GM19395 (cell line): Measurements from ENCODE around the gene MROH2A.

Experiments used
- ATAC-seq: cut with Tn5 transposase; IDR thresholded peaks from one replicate; pipeline ENCODE4 v1.9.1; 2021; ENCODE audit warnings: mild to moderate bottlenecking, moderate library complexity; ENCODE audit not compliant: unreplicated experiment

Gene MROH2A

DNA sequence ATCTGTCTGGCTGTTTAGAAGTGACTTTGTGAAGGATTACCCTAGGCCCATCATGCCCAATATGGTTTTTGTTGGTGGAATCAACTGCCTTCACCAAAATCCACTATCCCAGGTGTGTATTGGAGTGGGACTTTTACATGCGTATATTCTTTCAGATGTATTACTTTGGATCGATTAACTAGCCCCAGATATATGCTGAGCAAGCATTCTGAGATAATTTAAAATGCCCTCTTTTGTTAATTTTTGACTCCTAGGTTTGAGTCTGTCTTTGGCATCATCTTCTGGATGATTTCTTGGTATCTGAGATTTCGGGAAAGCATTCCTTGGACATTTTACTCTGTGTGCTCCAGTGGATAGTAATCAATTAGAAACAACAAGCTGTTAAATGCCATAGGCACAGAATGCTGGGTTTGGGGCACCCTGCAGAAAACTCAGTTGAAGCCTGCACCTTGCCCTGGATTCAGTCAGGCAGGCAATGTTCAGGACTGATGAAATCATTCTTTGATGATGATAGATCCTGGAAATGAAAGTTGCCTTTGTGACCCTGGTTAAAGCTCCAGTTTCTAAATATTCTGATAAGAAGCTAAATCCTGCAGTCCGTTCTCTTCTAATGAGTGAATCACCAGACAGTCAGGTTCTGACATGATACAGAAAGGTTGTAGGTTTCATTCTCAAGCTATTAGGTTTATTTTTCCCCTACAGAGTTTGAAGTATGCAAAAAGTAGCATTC is 16.9 kb upstream of the MROH2A start:
- ATAC-seq = no peak

DNA sequence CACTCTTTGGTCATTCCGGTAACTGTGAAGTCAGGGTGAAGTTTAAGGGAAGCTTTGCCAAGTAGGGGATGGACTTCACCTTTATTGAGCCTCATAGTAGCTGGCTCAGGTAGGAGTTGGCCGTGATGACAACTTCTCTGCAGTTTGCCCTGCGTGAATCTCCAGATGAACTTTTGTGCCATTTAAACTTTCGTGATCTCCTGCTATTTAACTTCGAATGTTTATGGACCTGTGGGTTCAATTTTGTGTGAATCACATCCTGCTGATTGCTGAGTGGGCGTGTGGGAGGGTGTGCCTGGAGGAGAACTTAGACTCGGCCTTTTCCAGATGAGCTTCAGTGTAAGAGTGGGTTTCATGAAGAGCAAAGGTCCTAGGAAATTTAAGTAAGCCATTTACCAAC is 13.9 kb upstream of the MROH2A start:
- ATAC-seq = no peak

DNA sequence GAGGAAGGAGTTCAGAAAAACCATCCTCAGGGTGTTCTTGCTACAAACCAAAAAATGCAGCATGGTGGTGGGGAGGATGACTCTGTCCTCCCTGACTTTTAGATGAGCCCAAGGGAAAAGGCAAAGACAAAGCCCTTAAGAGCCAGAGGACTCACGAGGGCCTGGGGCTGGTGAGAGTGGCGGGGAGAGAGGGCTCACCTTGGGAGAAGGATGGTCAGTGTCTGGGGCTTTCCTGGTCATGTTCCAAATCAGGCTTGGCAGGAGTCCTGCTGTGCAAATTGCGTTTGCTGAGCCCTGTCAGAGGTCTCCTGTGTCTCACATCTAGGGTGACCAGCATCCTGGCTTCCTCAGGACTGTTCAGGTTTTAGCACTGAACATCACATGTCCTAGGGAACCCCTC is 13.4 kb upstream of the MROH2A start:
- ATAC-seq = no peak

DNA sequence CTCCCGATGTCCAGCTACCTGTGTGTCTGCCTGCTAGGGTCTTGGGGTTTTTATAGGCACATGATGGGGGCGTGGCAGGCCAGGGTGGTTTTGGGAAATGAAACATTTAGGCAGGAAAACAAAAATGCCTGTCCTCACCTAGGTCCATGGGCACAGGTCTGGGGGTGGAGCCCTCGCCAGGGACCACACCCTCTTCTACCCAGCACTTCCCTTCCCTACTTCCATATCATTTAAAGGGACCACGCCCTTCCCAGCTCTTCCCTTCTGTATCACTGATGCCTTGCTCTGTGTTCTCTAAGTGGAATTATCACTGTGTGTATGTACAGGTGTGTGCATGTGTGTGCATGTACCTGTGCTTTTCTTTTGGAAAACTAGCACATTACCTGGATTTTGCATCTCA is 11.7 kb upstream of the MROH2A start:
- no peak for ATAC-seq

DNA sequence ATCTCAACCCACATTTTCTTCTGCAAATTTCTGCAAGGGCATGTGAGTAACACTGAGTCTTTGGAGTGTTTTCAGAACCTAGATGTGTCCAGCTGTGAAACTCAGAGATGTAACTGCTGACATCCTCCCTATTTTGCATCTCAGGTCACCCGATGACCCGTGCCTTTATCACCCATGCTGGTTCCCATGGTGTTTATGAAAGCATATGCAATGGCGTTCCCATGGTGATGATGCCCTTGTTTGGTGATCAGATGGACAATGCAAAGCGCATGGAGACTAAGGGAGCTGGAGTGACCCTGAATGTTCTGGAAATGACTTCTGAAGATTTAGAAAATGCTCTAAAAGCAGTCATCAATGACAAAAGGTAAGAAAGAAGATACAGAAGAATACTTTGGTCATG is 10.1 kb upstream of the MROH2A start:
- no peak for ATAC-seq

DNA sequence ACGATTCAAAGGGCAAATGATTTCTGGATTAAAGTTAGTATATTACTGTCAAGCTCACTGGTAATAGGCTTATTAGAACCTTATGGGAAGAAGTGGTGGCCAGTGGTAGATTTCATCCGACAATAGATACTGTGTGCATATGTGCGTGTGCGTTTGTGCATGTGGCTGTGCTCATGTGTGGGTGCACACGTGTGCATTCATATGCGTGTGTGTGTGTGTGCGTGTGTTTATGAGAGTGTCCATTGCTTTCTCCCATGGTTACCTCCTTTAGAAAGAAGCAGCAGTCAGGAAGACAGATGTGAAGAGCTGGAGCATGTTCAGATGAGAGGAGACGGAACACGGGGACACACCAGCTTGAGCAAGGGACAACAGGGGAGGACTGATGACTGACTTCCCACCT is 8.9 kb upstream of the MROH2A start:
- ATAC-seq = no peak

DNA sequence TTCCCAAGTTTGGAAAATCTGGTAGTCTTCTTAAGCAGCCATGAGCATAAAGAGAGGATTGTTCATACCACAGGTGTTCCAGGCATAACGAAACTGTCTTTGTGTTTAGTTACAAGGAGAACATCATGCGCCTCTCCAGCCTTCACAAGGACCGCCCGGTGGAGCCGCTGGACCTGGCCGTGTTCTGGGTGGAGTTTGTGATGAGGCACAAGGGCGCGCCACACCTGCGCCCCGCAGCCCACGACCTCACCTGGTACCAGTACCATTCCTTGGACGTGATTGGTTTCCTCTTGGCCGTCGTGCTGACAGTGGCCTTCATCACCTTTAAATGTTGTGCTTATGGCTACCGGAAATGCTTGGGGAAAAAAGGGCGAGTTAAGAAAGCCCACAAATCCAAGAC is 6.0 kb upstream of the MROH2A start:
- no peak for ATAC-seq

DNA sequence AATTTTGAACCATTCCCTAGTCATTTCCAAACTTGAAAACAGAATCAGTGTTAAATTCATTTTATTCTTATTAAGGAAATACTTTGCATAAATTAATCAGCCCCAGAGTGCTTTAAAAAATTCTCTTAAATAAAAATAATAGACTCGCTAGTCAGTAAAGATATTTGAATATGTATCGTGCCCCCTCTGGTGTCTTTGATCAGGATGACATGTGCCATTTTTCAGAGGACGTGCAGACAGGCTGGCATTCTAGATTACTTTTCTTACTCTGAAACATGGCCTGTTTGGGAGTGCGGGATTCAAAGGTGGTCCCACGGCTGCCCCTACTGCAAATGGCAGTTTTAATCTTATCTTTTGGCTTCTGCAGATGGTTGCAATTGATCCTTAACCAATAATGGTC is 5.5 kb upstream of the MROH2A start:
- ATAC-seq = no peak

DNA sequence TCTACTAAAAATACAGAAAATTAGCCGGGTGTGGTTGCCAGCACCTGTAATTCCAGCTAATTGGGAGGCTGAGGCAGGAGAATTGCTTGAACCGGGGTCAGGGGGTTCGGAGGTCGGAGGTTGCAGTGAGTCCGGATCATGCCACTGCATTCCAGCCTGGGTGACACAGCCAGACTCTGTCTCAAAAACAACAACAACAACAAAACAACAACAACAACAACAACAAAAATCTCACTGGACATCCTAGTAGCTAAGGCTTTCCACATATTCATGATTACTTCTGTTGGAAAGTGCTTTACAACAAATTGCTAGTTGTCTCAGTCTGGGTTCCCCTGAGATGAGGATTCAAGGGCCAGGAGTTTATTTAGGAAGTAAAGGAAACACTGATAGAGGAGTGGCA is 4.3 kb upstream of the MROH2A start:
- no peak for ATAC-seq

DNA sequence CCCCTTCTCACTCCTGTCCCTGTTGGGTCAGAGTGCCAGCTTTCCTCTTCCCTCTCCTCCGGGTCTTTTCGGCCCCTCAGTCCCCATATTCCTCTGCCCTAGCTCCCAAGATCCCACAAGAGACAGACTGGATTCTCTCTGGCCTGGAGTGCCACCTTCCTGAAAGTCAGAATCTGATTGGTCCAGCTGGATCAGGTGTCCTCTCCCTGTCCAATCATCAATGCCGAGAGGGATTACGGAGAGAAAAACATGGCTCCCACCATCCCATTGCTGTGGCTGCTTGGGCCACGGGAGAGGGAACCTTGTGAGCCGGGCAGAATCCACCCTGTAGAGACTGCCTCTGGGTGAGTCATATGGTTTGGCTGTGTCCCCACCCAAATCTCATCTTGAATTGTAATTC is 2.7 kb upstream of the MROH2A start:
- ATAC-seq = no peak

DNA sequence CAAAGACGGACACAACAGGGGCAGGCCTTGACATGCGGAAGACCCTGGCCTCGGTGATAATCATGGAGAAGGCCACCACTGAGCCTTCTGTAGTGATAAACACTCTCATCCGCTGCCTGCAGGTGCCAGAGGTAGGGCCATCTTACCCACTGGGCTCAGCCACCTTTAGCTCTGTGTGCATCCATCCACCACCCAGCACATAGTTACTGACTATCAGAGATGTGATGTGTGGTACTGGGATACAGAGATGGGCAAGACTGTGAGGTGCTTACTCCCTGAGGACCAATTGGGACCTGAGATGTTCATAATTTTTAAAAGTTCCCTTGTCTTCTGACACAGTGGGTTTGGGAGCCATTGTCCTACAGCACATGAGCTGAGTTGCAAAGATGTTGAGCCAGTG is 1.6 kb downstream of the MROH2A start:
- ATAC-seq = no peak

DNA sequence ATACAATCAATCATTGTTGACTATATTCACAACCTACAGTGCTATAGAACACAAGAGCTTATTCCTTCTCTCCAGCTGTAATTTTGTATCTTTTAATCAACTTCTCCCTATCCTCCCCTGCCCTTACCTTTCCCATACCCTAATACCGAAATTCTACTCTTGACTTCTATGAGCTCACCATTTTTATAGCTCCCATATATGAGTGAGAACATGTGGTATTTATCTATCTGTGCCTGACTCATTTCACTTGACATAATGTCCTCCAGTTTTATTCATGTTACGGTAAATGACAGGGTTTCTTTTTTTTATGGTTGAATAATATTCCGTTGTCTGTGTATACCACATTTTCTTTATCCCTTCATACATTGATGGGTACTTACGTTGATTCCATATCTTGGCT is 2.6 kb downstream of the MROH2A start:
- no peak for ATAC-seq

DNA sequence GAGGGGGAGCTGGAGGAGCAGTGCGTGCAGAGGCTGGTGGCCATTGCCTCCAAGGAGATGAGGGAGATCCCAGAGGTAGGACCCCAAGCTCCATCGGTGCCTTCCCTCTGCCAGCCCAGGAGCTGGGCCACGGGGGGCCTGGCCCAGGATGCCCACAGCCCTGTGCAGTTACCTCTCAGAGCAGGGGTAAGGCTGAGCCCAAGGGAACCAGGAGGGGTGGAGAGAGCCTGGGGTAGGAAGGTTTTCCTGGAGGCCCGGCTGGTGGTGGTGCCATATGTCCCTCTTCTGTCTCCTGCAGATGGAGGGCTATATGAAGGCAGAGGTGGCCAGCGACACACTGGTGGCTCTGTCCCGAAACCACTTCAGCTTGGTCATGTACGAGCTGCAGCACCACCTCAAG is 11.4 kb downstream of the MROH2A start:
- no peak for ATAC-seq

DNA sequence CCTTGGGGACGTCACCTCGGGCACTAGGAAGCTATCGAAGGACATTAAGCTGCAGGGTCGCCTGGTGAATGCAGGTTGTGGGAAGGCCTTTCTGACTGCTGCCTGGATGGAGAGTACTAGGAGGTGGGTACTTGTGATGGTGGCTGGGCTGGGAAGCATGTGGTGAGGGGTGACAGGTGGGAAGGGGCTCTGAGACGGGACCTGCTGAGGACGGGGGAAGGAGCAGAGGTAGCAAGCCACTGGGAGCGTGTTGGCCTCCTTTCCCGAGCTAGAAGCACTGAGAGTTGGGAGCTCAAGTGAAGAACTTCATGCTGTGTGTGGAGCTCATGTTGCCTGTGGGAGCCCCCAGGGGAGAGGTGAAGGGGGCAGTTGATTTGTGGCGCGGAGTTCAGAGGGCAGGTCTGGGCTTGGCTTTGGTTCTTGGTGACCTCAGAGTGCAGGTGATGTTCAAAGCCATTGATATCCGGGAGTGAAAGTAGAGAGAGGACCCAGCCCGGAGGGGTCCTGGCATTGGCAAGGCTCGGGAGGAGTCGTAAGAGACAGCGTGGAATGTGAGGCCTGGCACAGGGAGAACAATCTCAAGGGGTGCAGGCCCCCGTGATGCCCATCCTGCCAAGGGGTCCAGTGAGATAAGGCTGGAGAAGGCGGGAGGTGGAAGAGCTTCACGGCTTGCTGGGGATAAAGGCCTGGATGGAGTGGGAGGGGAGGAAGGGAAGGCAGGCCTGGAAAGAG is 13.2 kb downstream of the MROH2A start:
- no peak for ATAC-seq

DNA sequence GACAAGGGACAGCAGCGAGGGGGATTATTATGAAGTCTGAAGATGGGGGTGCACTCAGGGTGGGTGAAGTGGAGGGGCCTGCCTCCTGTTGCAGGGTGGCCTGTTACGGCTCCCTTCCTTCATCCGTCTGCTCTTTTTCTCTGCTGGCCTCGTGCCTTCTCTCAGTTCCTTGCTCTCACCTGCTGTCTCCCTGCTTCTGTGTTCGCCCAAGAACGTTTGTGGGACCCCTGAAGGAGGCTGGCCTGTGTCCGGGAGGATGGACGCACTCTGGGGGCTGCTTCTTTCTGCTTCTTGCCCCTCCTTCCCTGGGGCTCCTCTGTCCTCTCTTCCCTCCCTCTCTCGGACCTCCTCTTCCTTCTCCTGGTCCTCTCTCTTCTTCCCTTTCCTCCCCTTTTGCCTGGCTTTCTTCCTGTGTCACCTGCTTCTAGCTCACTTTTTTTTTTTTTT is 13.8 kb downstream of the MROH2A start:
- ATAC-seq = no peak

DNA sequence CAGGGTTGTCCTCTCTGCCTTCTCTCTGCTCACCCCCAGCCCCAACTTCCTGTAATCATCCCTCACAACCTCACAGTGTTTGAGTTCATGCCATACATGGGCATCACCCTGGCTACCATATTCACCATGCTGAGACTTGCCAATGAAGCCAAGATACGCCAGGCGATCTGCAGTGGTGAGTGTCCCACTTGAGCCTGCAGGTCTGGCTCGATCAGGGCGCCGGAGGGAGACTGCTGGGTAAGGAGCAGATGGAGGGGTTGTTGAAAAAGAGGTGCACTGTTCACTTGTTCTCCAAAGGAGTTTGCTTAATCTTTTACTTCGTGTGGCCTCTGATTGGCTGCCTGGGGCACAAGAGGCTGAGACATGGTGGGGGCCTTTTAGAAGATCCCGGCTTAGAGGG is 14.6 kb downstream of the MROH2A start:
- no peak for ATAC-seq

DNA sequence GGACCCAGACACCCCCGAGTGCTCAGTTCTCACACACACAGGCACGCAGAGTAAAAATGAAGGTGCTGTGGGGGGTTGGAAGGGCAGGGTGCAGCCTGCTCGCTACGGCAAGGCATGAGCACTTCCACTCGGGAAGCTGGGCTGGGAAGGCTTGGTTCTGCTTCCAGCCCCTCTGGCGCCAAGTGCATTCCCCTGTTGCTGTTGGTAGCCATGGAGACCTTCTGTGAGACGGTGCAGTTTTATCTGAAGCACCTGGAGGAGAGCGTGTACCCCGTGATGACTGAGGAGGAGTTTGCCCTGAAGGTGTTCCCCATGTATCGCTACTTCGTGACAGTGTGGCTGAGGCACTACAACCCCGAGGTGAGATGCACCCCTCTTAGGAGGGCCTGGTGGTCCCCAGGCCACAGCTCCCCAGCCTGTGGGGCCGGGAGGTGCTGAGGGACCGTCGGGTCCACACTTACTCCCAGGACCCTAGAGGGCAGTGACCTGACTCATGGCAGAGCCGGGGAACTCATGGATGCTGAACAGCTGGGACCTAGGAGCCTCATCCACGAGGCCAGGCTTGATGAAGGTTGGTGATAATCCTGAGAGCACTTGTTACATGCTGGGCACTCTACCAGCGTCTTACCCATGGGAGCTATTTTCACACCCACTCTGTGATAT is 15.5 kb downstream of the MROH2A start:
- no peak for ATAC-seq

DNA sequence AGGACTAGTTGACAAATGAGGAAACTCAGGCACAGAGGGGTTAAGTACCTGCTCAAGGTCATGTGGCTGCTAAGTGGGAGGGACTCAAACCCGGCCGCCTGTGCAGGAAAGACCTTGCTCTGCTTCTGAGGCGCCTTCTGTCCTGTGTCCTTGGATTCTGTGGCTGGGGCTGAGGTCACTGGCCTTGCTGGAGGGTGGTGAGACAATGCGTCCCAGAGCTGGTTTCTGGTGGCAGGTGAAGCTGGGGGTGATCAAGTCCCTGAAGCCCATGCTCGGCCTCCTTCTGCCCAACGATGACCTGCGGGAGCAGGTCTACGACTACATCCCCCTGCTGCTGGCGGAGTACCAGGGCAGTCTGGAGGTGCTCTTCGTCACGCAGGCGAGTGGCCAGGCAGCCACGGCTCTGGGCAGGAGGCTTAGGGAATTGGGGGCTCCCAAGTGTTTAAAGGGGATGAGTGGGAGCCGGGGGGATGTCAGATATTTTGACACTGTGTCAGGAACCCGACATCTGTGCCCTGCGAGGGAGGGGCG is 16.1 kb downstream of the MROH2A start:
- no peak for ATAC-seq

DNA sequence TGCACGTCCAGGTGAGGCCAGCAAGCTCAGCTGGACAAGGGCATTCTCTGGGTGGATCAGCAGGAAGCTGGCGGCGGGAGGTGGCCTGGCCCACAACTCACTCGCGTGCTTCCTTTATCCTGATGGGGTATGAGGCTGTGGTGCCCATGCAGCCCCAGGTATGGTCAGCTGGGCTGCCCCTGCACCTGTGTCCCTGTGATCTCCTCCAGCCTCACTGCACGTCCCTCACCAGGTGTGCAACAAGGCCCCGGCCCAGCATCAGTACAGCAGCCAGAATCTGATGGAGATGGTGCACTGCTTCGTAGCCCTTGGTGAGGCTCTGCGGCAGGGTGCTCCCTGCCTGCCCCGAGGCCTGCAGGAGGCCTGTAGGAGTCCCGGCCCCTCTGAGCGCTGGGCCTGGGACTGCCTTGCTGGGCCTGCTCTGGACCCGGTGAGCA is 17.6 kb downstream of the MROH2A start:
- no peak for ATAC-seq

DNA sequence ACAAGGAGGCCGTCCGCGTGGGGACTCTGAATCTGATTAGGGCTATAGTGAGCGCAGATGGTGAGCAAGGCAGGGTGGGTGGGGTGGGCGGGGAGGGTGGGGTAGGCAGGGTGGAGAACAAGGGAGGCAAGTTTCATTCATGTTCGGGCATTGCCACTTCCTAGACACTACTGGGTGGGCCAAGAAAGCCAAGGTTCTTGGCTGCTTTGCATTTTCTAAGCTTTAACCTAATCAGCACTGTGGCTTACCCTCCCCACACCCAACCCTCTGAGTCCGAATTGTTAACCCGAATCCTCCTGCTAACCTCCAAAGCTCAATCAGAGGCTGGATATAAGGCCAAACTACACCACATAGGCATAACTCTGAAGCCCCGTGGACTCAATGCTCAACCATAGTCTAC is 18.1 kb downstream of the MROH2A start:
- no peak for ATAC-seq

DNA sequence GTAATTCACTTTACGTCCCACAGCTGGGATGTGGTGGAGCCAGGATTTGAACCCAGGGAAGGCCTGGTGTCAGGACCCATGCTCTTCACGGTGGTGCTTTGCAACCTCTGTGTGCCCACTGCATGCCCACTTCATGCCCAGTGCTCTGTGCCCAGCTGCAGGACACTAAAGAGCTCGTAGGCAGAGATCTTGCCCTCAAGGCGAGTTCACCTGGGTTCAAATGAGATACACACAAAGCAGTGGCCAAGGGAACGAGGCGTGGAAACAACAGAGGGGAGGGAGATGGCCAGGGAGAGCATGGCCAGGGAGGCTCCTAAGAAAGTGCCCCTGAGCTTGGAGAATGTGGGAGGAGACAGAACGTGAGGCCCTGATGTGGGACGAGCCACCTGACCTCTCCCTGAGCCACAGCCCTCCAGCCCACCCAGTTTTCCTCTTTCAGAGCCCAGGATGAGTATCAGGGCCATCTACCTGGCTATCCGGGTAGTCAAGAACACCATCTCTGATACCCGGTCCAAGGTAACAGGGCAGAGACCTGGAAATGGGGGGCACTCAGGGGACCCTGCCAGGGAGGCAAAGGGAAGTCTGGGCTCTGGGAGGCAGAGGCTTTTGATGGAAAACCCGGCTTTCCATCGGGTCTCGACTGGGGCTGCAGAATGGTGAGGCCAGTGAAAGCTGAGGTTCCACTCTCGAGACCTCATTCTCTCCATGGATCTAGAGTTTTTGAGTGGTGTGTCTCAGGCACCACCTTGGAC is 20.4 kb downstream of the MROH2A start:
- ATAC-seq = no peak
